Measurements from ENCODE around the gene RASSF7.

DNA sequence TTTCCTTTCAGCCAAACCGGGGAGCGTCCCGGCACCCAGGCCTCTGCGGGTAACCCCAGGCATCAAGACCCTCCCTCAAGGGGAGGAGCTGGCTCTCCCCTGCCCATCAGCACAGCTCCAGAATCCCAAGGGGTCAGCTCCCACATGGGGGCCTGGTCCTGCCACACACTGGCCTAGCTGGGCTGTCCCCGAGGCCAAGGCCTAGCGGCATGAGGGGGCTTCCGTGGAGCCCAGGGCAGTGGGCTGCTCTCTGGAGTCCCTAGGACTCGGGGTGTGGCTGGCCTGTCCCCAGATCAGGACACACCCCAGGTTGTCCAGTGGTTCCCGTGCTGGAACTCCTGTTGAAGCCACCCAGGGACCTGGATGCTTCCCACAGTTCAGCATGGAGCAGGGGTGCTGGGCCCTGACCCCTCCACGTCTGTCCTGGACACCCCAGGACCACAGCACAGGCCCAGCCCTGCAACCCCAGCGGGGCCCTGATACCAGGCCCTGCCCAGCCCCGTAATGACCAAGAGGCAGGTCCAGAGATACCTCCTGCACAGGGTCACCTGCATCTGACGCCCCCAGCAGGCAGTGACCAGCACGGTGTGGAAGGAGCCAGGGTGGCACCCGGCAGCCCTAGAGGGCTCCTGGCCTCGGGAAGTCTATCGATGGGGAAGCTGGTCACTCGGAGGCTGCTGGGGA is 30.9 kb upstream of the RASSF7 start:
- TF ChIP-seq, protein P1, sequence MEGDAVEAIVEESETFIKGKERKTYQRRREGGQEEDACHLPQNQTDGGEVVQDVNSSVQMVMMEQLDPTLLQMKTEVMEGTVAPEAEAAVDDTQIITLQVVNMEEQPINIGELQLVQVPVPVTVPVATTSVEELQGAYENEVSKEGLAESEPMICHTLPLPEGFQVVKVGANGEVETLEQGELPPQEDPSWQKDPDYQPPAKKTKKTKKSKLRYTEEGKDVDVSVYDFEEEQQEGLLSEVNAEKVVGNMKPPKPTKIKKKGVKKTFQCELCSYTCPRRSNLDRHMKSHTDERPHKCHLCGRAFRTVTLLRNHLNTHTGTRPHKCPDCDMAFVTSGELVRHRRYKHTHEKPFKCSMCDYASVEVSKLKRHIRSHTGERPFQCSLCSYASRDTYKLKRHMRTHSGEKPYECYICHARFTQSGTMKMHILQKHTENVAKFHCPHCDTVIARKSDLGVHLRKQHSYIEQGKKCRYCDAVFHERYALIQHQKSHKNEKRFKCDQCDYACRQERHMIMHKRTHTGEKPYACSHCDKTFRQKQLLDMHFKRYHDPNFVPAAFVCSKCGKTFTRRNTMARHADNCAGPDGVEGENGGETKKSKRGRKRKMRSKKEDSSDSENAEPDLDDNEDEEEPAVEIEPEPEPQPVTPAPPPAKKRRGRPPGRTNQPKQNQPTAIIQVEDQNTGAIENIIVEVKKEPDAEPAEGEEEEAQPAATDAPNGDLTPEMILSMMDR (IDR thresholded peaks at IDR 0.05): no peak
- no peak for TF ChIP-seq TEAD1 (CRISPR knock-in tag; IDR thresholded peaks at IDR 0.05)
- TF ChIP-seq, protein P2, sequence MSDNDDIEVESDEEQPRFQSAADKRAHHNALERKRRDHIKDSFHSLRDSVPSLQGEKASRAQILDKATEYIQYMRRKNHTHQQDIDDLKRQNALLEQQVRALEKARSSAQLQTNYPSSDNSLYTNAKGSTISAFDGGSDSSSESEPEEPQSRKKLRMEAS (CRISPR knock-in tag; IDR thresholded peaks at IDR 0.05): no peak
- TF ChIP-seq, protein P3, sequence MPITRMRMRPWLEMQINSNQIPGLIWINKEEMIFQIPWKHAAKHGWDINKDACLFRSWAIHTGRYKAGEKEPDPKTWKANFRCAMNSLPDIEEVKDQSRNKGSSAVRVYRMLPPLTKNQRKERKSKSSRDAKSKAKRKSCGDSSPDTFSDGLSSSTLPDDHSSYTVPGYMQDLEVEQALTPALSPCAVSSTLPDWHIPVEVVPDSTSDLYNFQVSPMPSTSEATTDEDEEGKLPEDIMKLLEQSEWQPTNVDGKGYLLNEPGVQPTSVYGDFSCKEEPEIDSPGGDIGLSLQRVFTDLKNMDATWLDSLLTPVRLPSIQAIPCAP (CRISPR knock-in tag; IDR thresholded peaks at IDR 0.05): no peak
- TF ChIP-seq, protein P4, sequence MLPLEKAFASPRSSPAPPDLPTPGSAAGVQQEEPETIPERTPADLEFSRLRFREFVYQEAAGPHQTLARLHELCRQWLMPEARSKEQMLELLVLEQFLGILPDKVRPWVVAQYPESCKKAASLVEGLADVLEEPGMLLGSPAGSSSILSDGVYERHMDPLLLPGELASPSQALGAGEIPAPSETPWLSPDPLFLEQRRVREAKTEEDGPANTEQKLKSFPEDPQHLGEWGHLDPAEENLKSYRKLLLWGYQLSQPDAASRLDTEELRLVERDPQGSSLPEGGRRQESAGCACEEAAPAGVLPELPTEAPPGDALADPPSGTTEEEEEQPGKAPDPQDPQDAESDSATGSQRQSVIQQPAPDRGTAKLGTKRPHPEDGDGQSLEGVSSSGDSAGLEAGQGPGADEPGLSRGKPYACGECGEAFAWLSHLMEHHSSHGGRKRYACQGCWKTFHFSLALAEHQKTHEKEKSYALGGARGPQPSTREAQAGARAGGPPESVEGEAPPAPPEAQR (CRISPR knock-in tag; IDR thresholded peaks at IDR 0.05): no peak
- TF ChIP-seq SMAD4 (CRISPR knock-in tag; IDR thresholded peaks at IDR 0.05): no peak
